ENCODE measurements around the gene TMEM62. TPM values are rescaled to one million over a fixed set of nuclear protein-coding genes. Genes with fewer than 3 reads are reported as not detected.

Gene TMEM62
- 21.6 and 22.0 TPM in 2 replicates for total RNA-seq (2014; rRNA removed; shearing (Covaris generic))
- 11.3 and 16.6 TPM in 2 replicates for polyA plus RNA-seq (2015; cell fraction: cytosol; rRNA removed)
- 17.8 and 36.4 TPM in 2 replicates for polyA plus RNA-seq (2015; cell fraction: nucleus; rRNA removed)

DNA sequence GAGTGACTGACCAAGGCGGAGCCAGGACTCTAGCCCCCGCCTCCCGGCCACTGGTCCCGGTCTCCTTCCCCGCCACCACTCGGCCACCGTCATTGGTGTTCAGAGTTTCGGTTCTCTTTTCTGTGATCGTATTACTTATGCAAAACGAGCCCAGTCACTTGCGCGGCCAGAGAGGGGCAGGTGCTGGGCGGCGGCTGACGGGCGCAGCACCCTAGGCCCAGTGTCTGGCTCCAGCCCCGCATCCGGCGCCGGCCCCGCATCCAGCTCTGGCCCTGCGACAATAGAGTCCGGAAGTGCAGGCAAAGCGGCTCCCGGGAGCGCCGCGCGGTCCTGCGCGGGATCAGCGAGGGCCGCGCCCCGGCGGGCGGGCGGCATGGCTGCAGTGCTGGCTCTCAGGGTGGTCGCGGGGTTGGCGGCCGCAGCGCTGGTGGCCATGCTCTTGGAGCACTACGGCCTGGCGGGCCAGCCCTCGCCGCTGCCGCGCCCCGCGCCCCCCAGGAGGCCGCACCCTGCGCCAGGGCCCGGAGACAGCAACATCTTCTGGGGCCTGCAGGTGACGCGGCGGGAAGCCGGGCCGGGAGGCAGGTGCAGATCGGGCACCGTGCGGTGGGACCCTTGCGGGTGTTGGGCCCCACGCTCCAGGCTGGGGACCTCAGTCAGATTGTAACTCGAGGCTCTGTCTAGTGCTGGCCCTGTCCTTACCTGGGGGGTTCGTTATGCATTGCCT, at the start of gene TMEM62:
TMEM62 (plus strand) TSS at position 157 of the 727 bp plus-strand sequence; CDS start at position 374, 217 bp downstream.
- DNase-seq (ENCODE audit: low read depth, low spot score) = peak; percentile 58
- in situ Hi-C loops (cut with HindIII; ENCODE audit: low pct_unique_long_range_greater_than_20kb, low sequenced_read_pairs) = no loop called here

DNA sequence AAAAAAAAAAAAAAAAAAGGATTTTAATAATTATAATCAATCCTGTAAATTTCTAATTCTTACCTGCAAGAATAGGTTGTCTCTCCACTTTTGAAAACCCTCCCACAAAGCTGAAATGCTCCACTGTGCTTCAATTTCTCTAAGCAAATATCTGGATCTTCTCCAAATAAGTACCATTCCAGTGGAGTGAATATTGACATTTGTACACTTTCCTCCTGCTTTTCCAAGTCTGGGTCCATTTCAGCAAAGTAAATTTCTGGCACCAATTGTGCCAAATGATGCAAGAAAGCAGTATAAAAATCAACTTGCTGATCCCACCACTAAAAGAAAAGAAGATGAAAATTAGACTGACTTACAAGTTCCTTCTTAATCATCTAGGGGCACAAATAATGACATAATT, 47.5 kb upstream of the TMEM62 start:
- in situ Hi-C loops (cut with HindIII; ENCODE audit: low pct_unique_long_range_greater_than_20kb, low sequenced_read_pairs) = no loop called here
- DNase-seq (ENCODE audit: low read depth, low spot score) = no peak

DNA sequence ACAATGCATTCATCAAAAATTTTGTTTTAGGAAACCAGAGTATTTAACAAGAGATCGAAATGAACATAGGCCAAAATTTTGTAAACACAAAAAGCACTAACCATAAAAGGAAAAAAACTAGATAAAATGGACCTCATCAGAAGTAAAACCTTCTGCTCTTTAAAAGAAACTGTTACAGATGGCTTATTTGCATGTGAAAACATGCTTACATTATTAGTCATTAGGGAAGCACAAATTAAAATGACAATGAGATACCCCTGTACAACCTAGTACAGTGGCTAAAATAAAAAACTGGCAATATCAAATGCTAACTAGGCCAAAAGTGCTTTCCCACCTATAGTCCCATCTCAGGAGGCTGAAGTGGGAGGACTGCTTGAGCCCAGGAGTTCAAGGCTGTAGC, 46.8 kb upstream of the TMEM62 start:
- in situ Hi-C loops (cut with HindIII; ENCODE audit: low pct_unique_long_range_greater_than_20kb, low sequenced_read_pairs) = no loop called here
- DNase-seq (ENCODE audit: low read depth, low spot score) = no peak

DNA sequence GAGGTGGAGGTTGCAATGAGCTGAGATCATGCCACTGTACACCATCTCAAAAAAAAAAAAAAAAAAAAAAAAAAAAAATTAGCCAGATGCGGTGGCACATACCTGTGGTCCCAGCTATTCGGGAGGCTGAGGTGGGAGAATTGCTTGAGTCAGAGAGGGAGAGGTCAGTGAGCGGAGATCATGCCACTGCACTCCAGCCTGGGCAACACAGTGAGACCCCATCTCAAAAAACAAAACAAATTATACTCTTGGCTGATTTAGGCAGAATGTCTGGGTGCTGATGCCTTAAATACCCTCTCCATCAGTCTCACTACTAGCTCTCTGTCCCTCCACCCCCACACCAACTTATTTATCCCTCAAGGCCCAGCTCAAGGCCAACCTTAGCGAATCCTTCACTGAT, 41.5 kb upstream of the TMEM62 start:
- in situ Hi-C loops (cut with HindIII; ENCODE audit: low pct_unique_long_range_greater_than_20kb, low sequenced_read_pairs) = no loop called here
- DNase-seq (ENCODE audit: low read depth, low spot score) = no peak

DNA sequence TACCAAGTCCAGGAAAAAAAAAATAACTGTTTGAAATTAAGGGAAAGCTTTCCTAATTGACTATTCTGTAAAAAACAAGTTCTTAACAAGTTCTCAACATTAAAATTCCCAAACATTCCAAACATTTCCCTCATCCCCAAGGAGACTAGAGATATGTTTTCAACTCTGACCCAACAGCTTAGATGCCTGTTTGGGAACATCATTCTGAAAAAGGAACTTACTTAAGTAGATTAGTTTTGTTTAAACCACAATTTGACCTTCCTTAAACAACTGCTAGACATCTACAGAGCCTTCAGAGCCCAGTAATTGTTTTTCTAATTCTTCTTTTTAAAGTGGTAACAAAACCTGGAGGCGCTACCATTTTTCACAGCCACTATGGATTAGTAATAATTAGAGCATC, 40.4 kb upstream of the TMEM62 start:
- in situ Hi-C loops (cut with HindIII; ENCODE audit: low pct_unique_long_range_greater_than_20kb, low sequenced_read_pairs) = no loop called here
- no peak for DNase-seq (ENCODE audit: low read depth, low spot score)

DNA sequence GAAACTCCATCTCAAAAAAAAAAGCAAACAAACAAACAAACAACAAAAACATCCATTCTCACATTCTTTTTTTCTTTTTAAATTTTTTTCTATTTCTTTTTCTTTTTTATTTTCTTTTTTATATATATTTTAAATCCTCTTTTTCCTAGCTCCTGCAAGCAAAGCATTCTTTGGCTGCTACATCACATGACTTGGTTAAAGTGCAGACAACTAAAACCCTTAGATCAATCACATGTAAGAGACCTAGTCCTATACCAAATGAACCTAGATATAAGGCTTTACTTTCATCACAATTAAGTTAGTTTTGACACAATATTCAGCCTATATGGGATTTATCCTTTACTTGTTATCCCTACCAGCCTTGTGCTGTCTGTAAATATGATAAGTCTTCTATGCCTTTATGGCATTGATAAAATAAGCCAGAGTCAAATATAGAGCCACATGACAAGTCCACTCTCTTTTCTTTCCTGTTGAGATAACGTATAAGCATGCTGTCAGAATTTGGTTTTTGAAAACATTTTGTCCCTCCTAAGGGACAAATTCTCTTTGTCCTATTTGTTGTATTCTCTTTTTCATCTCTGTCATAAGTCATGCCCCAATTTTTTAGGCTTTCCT, 38.9 kb upstream of the TMEM62 start:
- DNase-seq (ENCODE audit: low read depth, low spot score) = no peak
- in situ Hi-C loops (cut with HindIII; ENCODE audit: low pct_unique_long_range_greater_than_20kb, low sequenced_read_pairs) = no loop called here

DNA sequence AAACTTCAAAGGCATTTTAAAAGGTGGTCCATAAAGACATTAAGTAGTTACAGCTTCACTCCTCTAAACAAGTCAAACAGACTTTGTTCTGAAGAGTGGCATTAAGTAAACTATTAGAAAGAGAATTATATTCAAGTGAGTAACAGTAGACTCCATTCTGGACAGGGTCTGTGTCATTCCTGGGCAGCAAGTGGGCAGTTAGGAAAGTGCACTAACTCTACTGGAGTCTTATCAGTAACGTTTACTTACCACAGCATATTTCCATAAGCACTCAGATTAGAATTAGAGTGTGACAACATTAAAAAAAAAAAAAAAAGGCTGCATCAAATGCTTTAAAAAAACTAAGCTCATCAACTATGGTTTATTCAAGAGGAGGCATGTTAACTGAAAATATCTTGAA, 38.1 kb upstream of the TMEM62 start:
- in situ Hi-C loops (cut with HindIII; ENCODE audit: low pct_unique_long_range_greater_than_20kb, low sequenced_read_pairs) = no loop called here
- no peak for DNase-seq (ENCODE audit: low read depth, low spot score)

DNA sequence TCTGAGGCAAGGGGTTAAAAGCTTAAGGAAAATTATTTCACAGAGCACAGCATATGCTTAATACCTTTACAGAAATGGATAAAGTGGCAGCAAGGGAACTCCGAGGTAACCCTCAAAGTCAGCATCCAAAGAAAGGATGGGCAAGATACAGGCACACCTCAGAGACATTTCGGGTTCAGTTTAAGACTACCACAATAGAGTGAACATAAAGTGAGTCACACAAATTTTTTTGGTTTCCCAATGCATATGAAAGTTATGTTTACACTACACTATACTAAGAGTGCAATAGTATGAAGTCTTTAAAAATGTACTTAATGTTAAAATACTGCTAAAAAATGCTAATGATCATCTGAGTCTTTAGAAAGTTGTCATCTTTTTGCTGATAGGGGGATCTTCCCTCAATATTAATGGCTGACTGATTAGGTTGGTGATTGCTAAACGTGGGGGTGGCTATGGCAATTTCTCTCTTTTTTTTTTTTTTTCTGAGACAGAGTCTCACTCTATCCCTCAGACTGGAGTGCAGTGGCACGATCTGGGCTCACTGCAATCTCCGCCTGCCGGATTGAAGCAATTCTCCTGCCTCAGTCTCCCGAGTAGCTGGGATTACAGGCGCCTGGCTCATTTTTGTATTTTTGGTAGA, 37.6 kb upstream of the TMEM62 start:
- in situ Hi-C loops (cut with HindIII; ENCODE audit: low pct_unique_long_range_greater_than_20kb, low sequenced_read_pairs) = no loop called here
- no peak for DNase-seq (ENCODE audit: low read depth, low spot score)

DNA sequence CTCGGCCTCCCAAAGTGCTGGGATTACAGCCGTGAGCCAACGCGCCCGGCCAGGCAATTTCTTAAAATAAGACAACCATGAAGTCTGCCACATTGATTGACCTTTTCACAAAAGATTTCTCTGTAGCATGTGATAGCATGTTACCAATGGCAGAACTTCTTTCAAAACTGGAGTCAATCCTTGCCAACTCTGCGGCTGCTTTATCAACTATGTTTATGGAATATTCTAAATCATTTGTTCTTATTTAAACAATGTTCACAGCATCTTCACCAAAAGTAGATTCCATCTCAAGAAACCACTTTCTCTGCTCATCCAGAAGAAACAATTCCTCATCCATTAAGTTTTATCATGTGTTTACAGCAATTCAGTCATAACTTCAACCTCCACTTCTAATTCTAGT, 37.0 kb upstream of the TMEM62 start:
- DNase-seq (ENCODE audit: low read depth, low spot score) = no peak
- in situ Hi-C loops (cut with HindIII; ENCODE audit: low pct_unique_long_range_greater_than_20kb, low sequenced_read_pairs) = no loop called here

DNA sequence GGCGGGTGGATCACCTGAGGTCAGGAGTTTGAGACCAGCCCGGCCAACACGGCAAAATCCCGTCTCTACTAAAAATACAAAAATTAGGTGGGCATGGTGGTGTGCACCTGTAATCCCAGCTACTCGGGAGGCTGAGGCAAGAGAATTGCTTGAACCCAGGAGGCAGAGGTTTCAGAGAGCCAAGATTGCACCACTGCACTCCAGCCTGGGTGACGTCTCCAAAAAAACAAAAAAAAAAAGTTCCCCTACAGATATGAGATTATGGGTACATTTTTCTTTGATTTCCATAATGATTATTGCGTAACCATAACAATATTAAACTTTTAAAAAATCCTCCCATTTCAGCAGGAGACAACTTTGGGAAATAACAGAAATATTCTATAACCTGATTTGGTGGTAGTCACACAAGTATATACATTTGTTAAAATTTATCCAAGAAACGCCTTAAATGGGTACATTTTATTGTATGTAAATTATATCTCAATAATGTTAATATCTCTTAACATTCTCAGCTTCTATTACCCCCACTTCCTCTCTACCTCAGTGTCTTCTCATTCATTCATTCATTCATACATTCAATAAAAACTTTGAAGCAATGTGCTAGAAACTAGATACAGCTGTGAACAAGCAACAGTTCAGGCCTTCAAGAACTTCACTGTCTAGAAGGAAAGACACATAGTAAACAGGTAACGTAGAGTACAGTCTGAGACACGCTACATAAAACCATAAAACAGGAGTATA, 34.1 kb upstream of the TMEM62 start:
- in situ Hi-C loops (cut with HindIII; ENCODE audit: low pct_unique_long_range_greater_than_20kb, low sequenced_read_pairs) = no loop called here
- no peak for DNase-seq (ENCODE audit: low read depth, low spot score)

DNA sequence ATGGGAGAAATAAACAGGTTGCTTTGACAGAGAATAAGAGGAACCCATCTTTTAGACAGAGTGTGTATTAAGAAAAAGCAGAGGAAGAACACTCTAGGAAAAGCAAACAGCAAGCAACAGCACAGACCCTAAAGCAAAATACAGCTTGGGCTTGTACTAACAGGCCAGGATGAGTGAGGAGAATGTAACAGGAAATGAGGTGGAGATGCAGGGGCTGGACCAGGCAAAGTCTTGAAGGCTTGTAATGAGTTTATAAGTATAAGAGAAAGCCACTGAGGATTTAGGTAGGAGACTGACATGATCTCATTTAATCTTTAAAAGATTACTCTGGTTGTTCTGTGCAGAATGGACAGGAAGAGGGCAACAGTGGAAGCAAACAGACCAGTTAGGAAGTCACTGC, 32.4 kb upstream of the TMEM62 start:
- in situ Hi-C loops (cut with HindIII; ENCODE audit: low pct_unique_long_range_greater_than_20kb, low sequenced_read_pairs) = no loop called here
- DNase-seq (ENCODE audit: low read depth, low spot score) = no peak

DNA sequence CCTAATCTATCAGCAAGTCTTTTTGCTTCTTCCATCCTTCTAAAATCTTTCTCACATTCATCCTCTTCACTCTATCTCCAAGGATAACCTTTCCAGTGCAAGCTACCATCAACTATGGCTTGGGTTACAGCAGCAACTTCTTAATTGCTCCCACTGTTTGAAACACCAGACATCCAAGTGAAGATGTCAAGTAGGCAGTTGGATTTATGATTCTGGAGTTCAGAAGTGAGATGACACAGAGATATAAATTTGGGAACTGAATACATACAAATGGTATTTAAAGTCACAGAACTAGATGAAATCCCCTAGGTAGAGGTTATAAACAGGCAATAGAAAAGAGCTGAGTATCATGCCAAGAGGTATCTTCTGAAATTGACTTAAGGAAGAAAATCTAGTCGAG, 31.2 kb upstream of the TMEM62 start:
- in situ Hi-C loops (cut with HindIII; ENCODE audit: low pct_unique_long_range_greater_than_20kb, low sequenced_read_pairs) = no loop called here
- no peak for DNase-seq (ENCODE audit: low read depth, low spot score)

DNA sequence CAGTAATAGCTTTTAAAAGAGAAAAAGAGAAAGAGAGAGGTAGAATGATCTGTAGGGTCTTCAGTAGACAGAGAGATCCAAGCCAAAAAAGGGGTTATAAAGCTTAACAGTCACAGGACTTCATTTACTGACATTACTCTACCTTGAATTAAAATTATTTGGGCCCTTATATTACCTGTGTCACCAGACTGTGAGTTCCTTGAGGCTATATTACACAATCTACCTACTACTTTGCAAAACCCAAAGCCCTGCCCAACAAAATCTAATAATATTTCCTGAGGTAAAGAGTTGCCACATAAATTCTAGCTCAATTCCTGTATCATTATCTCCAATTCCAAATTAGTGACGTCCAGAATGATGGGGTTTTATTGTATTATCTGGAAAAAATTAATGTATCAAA, 29.5 kb upstream of the TMEM62 start:
- in situ Hi-C loops (cut with HindIII; ENCODE audit: low pct_unique_long_range_greater_than_20kb, low sequenced_read_pairs) = no loop called here
- DNase-seq (ENCODE audit: low read depth, low spot score) = no peak

DNA sequence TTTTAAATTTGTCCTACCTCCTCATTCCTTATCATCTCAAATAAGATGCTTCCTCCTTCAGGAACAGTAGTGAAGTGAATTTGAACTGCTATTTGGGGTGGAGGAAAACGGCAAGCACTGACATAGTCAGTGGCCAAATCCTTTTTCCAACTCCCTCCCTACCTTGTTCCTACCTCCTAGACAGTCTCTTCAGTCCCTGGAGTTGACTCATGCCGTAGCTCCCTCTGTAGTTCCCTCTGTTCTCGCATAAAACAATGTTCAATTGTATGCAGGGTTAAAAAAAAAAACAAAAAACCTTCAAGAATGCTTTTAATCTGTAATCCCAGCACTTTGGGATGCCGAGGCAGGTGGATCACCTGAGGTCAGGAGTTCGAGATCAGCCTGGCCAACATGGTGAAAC, 29.0 kb upstream of the TMEM62 start:
- in situ Hi-C loops (cut with HindIII; ENCODE audit: low pct_unique_long_range_greater_than_20kb, low sequenced_read_pairs) = no loop called here
- DNase-seq (ENCODE audit: low read depth, low spot score) = peak; percentile 43

DNA sequence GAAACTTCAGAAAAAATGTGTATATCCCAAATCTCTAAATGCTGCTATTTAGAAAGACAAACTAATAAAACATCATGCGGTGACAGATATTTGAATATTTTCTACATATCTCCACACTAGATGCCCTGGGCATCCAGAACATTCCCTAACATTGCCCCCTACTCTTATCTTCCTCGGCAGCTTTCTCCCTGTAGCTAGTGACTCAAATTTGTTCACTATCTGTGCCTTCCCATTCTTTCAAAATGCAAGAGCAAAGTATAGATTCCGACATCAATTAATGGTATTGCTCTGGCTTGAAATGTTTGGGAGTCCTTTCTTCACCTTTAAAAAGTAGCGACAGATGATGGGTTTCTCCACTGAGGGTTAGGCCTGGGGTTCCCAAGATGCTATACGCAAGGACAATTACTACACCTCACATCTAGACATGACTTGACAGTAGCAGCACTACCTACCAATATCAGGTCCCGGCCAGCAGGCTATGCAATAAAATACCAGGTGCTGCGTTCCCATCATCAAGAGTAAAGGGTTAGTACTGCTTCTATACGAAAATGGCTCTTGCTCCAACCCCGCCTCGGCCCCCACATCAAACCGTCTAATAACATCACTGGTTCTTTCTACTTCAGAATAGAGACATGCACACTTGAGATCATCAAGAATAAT, 28.2 kb upstream of the TMEM62 start:
- DNase-seq (ENCODE audit: low read depth, low spot score) = no peak
- in situ Hi-C loops (cut with HindIII; ENCODE audit: low pct_unique_long_range_greater_than_20kb, low sequenced_read_pairs) = no loop called here

DNA sequence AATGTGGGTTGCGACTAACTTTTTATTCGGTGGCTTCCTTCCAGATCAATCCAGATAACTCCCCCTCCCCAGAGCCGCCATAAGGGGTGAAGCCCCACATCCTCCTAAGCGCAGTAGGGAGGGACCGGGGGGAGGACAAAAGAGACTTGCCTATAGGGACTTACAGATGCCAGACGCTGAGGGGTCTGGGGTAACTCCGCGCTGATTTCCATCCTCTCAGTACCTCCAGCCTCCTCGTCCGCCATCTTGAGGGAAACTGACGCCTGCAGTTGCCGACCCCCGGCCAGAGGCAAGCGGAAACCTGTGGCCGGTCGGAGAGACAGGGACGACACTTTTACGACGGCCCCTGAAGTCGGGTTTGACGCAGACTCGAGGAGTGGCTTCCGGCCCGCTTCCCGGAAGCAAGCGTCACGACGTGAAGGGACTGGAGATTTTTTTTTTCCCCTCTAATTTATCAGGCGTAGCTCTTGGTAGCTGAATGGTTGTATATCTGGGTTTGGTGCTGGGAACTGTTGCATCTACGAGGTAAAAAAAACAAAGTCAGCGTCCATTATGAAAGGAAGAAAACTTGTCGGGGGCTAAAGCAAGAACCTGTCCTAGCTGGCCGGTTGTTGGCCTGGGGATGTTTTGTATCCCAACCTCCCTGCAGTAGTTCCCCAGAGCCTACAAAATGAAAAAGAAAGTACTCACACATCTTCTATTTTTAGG, 27.5 kb upstream of the TMEM62 start, which contains the start of gene UBR1:
UBR1 (minus strand) TSS at position 261 of the 708 bp plus-strand sequence; CDS start at position 245, 16 bp downstream.
- DNase-seq (ENCODE audit: low read depth, low spot score) = peak; percentile 92
- in situ Hi-C loops (cut with HindIII; ENCODE audit: low pct_unique_long_range_greater_than_20kb, low sequenced_read_pairs) = no loop called here

DNA sequence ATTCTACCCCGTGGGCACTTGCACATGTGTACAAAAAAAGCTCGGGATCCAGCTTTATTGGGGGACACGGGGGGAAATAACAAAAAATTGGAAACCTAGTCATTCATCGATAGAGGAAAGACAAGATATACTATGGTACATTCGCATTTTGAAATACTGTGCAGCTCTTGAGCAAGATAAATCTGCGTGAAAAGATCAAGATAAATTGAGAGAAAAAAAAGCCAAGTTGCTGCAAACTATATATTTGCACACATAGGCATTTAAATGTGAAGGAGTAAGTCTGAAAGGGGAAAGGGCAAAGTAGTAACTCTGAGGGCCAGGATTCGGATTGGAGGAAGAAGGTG, 26.9 kb upstream of the TMEM62 start:
- no peak for DNase-seq (ENCODE audit: low read depth, low spot score)
- in situ Hi-C loops (cut with HindIII; ENCODE audit: low pct_unique_long_range_greater_than_20kb, low sequenced_read_pairs) = no loop called here

Data from SK-MEL-5 (cell line).